Stimulated activated naive B cell treated with anti-CD40 and anti-IgM and Interleukin-4, amounts not matched to agents 10 μg/mL and 1 μg/mL and 100 μg/mL, for 72 hours (primary cell): ENCODE results near the gene WDR48.
A peak's percentile ranks its signal among the peaks of the same experiment; 100 is the strongest.

ENCODE experiments used
- ATAC-seq, 2 donors: fragments of 150-1000 bp; cut with Tn5 transposase; replicated peaks; 2 replicates each; pipeline ENCODE4 v1.10.0; 2021; ENCODE audit warnings: moderate library complexity in 1 of 2
- DNase-seq: peaks from one replicate; pipeline ENCODE4 v3.0.0; 2021
- H3K27ac Mint-ChIP-seq: one replicate; pipeline ENCODE4 v1.8.0; 2022; ENCODE audit warnings: mild to moderate bottlenecking, mixed read lengths
- H3K27me3 Mint-ChIP-seq, 2 donors: one replicate each; pipeline ENCODE4 v1.8.0; 2022; ENCODE audit warnings: mixed read lengths in 2 of 2
- H3K36me3 Mint-ChIP-seq, 2 donors: one replicate each; pipeline ENCODE4 v1.8.0; 2022; ENCODE audit warnings: mixed read lengths in 2 of 2, mild to moderate bottlenecking in 1 of 2
- H3K4me1 Mint-ChIP-seq, 2 donors: one replicate each; pipeline ENCODE4 v1.8.0; 2022; ENCODE audit warnings: mixed read lengths in 2 of 2, mild to moderate bottlenecking in 1 of 2
- H3K4me3 Mint-ChIP-seq, 2 donors: one replicate each; pipeline ENCODE4 v1.8.0; 2022; ENCODE audit warnings: mild to moderate bottlenecking in 2 of 2, mixed read lengths in 2 of 2, moderate library complexity in 1 of 2
- H3K9me3 Mint-ChIP-seq, 2 donors: one replicate each; pipeline ENCODE4 v1.8.0; 2022; ENCODE audit warnings: mixed read lengths in 2 of 2, mild to moderate bottlenecking in 1 of 2

Gene WDR48

DNA sequence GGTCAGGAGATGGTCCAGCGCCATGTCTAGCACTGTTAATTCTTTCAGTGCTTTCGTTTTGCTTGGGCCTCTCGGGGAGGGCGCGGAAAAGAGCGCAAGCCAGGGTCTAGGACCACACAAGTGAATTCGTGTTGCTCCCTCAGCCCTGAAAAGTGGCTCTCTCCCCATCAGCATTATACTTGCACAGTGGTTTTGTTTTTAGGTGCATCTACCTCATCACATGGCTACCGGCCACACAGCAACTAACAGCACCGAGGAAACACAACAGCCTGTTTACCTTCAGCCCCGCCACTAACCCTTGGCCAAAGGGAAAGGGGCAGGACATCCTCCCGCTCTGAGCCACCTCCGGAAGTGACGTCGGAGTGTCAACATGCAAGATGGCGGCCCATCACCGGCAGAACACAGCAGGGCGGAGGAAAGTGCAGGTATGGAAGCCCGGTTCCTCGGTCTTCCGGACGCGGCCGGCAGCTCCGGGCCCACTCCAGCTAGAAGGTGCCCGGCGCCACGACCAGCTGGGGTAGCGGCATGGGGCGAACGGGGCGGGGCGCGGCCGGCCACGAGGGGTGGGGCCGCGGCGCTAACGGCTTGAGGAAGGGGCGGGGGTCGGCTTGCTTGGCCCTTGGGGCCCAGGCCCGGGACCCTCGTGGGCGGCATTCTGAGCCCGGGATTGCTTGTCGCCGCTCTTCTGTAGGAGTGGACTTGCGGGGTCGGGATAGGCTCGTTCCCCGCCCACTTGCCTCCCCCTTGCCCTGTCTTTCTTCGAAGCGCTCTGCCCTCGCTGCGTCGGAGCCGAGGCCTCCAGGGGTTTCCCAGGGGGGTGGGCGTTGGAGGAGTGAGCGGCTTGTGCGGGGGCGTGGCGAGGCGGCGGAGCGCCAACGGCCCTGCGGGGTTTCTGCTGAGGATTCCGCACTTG, at the start of gene WDR48, which contains the start of gene SCN11A:
Gene WDR48 (plus strand): TSS at position 368 of the 913 bp plus-strand sequence. CDS start 10 bp downstream, at position 378.
Gene SCN11A (minus strand): TSS at position 296 of the 913 bp plus-strand sequence. CDS start 101,582 bp downstream, outside the sequence.
- Mint-ChIP-seq H3K4me1 (peaks cover 23 to 42% of the 10 kb centered on the region in 2 donors), H3K36me3 (peaks cover 0 to 2% of the 10 kb centered on the region in 2 donors), H3K27me3 (no peaks in the 10 kb centered on the region), H3K9me3 (no peaks in the 10 kb centered on the region), H3K27ac (peak within 1 kb of the TSS; percentile 97), H3K4me3 (peak within 1 kb of the TSS; percentile 96 to 98)
- ATAC-seq, result peak; percentile 97 to 98
- peak; percentile 90 for DNase-seq

DNA sequence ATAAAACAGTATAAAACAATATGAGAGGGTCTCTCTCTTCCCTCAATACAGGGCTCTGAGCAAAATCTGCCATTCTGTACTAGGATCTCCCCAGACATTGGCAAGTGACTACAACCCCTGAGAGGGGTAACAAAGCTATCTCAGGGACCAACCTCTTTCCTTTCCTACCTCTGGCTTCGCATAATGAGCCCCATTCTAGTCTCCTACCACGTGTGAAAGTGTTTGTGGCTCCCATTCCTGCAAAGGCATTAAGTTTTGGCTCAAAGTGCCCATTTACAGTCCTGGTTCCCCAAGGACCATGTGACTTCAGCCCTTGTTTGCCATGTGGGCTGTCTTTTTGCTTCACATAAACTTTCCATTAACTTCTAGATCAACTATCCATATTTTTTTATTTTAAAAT, 46.5 kb upstream of the WDR48 start:
- Mint-ChIP-seq H3K27me3 (peaks cover 11 to 13% of the 10 kb centered on the region in 2 donors), H3K36me3 (no peaks in the 10 kb centered on the region), H3K27ac (no peak overlapping the region), H3K4me1 (no peaks in the 10 kb centered on the region), H3K4me3 (no peak overlapping the region), H3K9me3 (no peaks in the 10 kb centered on the region)
- ATAC-seq (no peak), DNase-seq (no peak)

GRCh38 chr3:39011191-39011736, 40.6 kb upstream of the WDR48 start:
- Mint-ChIP-seq H3K9me3 (no peaks in the 10 kb centered on the region), H3K27me3 (peaks cover 13 to 39% of the 10 kb centered on the region in 2 donors), H3K4me3 (no peak overlapping the region), H3K4me1 (peaks cover 2 to 10% of the 10 kb centered on the region in 2 donors), H3K27ac (no peak overlapping the region), H3K36me3 (no peaks in the 10 kb centered on the region)
- DNase-seq, result no peak
- peak; percentile 52 to 63 for ATAC-seq

DNA sequence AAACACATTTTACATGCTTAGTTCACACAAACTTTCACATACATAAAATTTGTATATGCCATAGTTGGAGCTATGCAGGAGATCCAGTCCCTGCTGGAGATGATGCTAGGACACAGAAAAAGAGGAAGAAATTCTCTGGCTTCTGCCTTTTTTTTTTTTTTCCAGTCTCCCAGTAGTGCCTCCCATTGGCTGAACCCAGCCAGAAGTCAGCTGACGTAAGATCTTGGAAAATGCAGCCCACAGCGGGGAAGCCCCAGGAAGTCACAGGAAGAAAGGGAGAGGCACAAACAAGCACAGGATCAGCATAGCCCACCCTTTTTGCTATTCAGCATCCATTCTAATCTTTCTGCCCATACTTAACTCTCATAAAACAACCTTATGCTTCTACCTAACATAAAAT, 38.5 kb upstream of the WDR48 start:
- no peaks in the 10 kb centered on the region for H3K9me3 Mint-ChIP-seq
- H3K27ac Mint-ChIP-seq, result no peak overlapping the region
- no peak for ATAC-seq
- no peaks in the 10 kb centered on the region for H3K36me3 Mint-ChIP-seq
- peaks cover 2 to 10% of the 10 kb centered on the region in 2 donors for H3K4me1 Mint-ChIP-seq
- H3K27me3 Mint-ChIP-seq, result peaks cover 16 to 40% of the 10 kb centered on the region in 2 donors
- no peak for DNase-seq
- H3K4me3 Mint-ChIP-seq, result no peak overlapping the region

GRCh38 chr3:39013921-39014509, 37.8 kb upstream of the WDR48 start:
- no peak overlapping the region for H3K4me3 Mint-ChIP-seq
- H3K9me3 Mint-ChIP-seq, result no peaks in the 10 kb centered on the region
- no peaks in the 10 kb centered on the region for H3K36me3 Mint-ChIP-seq
- peaks cover 2 to 10% of the 10 kb centered on the region in 2 donors for H3K4me1 Mint-ChIP-seq
- H3K27ac Mint-ChIP-seq, result no peak overlapping the region
- DNase-seq (no peak), ATAC-seq (no peak)
- H3K27me3 Mint-ChIP-seq, result peaks cover 18 to 42% of the 10 kb centered on the region in 2 donors

DNA sequence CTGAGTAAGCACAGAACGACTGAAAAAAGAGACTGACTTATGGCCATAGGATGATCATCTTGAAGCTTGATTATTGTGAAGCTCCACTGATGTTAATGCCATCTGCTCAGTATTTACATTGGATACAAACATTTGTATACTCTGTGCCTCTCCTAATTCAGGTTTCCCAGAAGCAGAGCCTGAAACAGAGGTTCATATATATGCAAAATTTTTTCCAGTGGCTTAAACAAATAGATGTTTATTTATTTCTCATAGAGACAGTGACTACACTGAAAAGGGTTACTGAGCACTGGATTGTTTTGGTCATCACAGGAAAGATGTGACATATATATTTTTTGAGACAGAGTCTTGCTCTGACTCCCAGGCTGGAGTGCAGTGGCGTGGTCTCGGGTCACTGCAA, 36.4 kb upstream of the WDR48 start:
- ATAC-seq, result no peak
- Mint-ChIP-seq H3K4me1 (peaks cover 2 to 12% of the 10 kb centered on the region in 2 donors), H3K27ac (no peak overlapping the region), H3K4me3 (no peak overlapping the region), H3K36me3 (no peaks in the 10 kb centered on the region), H3K27me3 (peaks cover 23 to 43% of the 10 kb centered on the region in 2 donors), H3K9me3 (no peaks in the 10 kb centered on the region)
- DNase-seq, result no peak

- H3K9me3 Mint-ChIP-seq, result peaks cover 0 to 2% of the 10 kb centered on the region in 2 donors
- H3K4me3 Mint-ChIP-seq, result no peak overlapping the region
- no peaks in the 10 kb centered on the region for H3K36me3 Mint-ChIP-seq
- H3K27me3 Mint-ChIP-seq, result peaks cover 18 to 29% of the 10 kb centered on the region in 2 donors
- peaks cover 3 to 12% of the 10 kb centered on the region in 2 donors for H3K4me1 Mint-ChIP-seq
- no peak for DNase-seq
- ATAC-seq, result no peak
- H3K27ac Mint-ChIP-seq, result no peak overlapping the region
Measured at GRCh38 chr3:39019299-39019698, 32.5 kb upstream of the WDR48 start.

GRCh38 chr3:39021029-39021428, 30.8 kb upstream of the WDR48 start:
- no peaks in the 10 kb centered on the region for H3K36me3 Mint-ChIP-seq
- no peak overlapping the region for H3K4me3 Mint-ChIP-seq
- DNase-seq, result no peak
- ATAC-seq, result peak; percentile 68 to 73
- H3K27ac Mint-ChIP-seq, result no peak overlapping the region
- peaks cover 3 to 12% of the 10 kb centered on the region in 2 donors for H3K4me1 Mint-ChIP-seq
- peaks cover 18 to 21% of the 10 kb centered on the region in 2 donors for H3K27me3 Mint-ChIP-seq
- peaks cover 0 to 2% of the 10 kb centered on the region in 2 donors for H3K9me3 Mint-ChIP-seq

- Mint-ChIP-seq H3K9me3 (peaks cover 0 to 2% of the 10 kb centered on the region in 2 donors), H3K27me3 (peaks cover 18 to 24% of the 10 kb centered on the region in 2 donors), H3K4me1 (peaks cover 3 to 12% of the 10 kb centered on the region in 2 donors), H3K36me3 (no peaks in the 10 kb centered on the region), H3K27ac (no peak overlapping the region), H3K4me3 (no peak overlapping the region)
- DNase-seq (no peak), ATAC-seq (no peak)
Measured at GRCh38 chr3:39021465-39022285, 30.1 kb upstream of the WDR48 start.

- Mint-ChIP-seq H3K36me3 (no peaks in the 10 kb centered on the region), H3K9me3 (peaks cover 0 to 2% of the 10 kb centered on the region in 2 donors), H3K4me3 (no peak overlapping the region), H3K27me3 (peaks cover 18 to 24% of the 10 kb centered on the region in 2 donors), H3K4me1 (peaks cover 3 to 12% of the 10 kb centered on the region in 2 donors), H3K27ac (no peak overlapping the region)
- no peak for DNase-seq
- no peak for ATAC-seq
Measured at GRCh38 chr3:39022286-39022630, 29.6 kb upstream of the WDR48 start.

DNA sequence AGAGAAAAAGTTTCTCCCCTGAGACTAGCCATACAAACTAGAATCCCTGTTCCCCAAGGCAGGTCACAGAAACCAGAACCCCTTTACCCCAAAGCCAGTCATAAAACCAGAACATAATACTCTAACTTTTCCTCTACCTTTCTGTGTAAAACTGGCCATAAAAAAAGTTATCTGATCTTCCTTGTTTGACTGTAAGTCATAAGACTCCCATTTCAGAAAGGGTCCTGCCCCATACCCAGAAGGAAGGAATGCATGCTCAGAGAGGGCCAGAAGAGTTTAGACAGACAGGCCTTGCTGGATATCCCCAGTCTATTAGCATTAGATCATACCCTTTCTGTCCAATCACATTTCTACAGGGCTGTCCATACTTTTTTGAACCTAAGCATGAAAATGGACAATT, 27.3 kb upstream of the WDR48 start:
- DNase-seq, result no peak
- Mint-ChIP-seq H3K9me3 (peaks cover 0 to 2% of the 10 kb centered on the region in 2 donors), H3K27ac (no peak overlapping the region), H3K4me1 (peaks cover 3 to 12% of the 10 kb centered on the region in 2 donors), H3K36me3 (no peaks in the 10 kb centered on the region), H3K27me3 (peaks cover 7 to 13% of the 10 kb centered on the region in 2 donors), H3K4me3 (no peak overlapping the region)
- no peak for ATAC-seq

DNA sequence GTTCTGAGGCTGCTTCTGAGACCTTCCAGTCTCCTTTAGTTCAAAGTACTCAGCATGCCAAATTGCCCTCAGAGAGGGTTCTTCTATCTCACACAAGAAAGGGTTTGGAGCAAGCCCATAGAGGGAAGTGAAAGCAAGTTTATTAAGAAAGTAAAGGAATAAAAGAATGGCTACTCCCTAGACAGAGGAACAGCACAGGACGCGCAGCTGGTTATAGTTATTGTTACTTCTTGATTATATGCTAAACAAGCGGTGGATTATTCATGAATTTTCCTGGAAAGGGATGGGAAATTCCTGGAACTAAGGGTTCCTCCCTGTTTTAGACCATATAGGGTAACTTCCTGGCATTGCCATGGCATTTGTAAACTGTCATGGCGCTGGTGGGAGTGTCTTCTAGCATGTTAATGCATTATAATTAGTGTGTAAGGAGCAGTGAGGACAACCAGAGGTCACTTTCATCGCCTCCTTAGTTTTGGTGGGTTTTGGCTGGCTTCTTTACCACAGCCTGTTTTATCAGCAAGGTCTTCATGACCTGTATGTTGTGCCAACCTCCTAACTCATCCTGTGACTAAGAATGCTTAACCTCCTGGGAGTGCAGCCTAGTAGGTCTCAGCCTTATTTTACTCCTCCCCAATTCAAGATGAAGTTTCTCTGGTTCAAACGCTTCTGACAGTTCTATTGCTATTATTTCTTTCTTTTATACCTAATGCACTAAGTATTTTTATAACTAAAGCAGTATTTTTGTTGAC, 26.4 kb upstream of the WDR48 start:
- H3K4me3 Mint-ChIP-seq, result no peak overlapping the region
- no peaks in the 10 kb centered on the region for H3K36me3 Mint-ChIP-seq
- peaks cover 7 to 12% of the 10 kb centered on the region in 2 donors for H3K27me3 Mint-ChIP-seq
- H3K9me3 Mint-ChIP-seq, result peaks cover 0 to 2% of the 10 kb centered on the region in 2 donors
- DNase-seq (no peak), ATAC-seq (no peak)
- no peak overlapping the region for H3K27ac Mint-ChIP-seq
- H3K4me1 Mint-ChIP-seq, result peaks cover 3 to 12% of the 10 kb centered on the region in 2 donors

- H3K9me3 Mint-ChIP-seq, result no peaks in the 10 kb centered on the region
- no peak for DNase-seq
- H3K4me3 Mint-ChIP-seq, result no peak overlapping the region
- no peak for ATAC-seq
- peaks cover 7% of the 10 kb centered on the region in 2 donors for H3K27me3 Mint-ChIP-seq
- H3K27ac Mint-ChIP-seq, result no peak overlapping the region
- no peaks in the 10 kb centered on the region for H3K36me3 Mint-ChIP-seq
- no peaks in the 10 kb centered on the region for H3K4me1 Mint-ChIP-seq
Measured at GRCh38 chr3:39028546-39028945, 23.3 kb upstream of the WDR48 start.
